Neural progenitor cell (in vitro differentiated cells): ENCODE measurements around the gene UNC13C. TPM values are rescaled to one million over a fixed set of nuclear protein-coding genes. Genes with fewer than 3 reads are reported as not detected.

Experiments used
- DNase-seq: peaks from one replicate; pipeline ENCODE4 v3.0.0-alpha.2; 2016; ENCODE audit warnings: low spot score
- H2AFZ ChIP-seq: fragments of 200-600 bp; sonication (generic); replicated peaks from 2 replicates; pipeline ENCODE4 v1.6.1; 2016; ENCODE audit warnings: antibody characterized with exemption
- H3F3A ChIP-seq: fragments of 200-600 bp; sonication (generic); 2 replicates; pipeline ENCODE4 v1.6.1; 2016; ENCODE audit warnings: antibody characterized with exemption, low read depth
- H3K27ac ChIP-seq: fragments of 200-600 bp; sonication (generic); 2 replicates; pipeline ENCODE4 v1.5.1; 2016; ENCODE audit warnings: mild to moderate bottlenecking
- H3K27me3 ChIP-seq: fragments of 200-600 bp; sonication (generic); 2 replicates; pipeline ENCODE4 v1.6.1; 2016; ENCODE audit warnings: mild to moderate bottlenecking, moderate library complexity
- H3K36me3 ChIP-seq: fragments of 200-600 bp; sonication (generic); 2 replicates; pipeline ENCODE4 v1.5.1; 2016
- H3K4me1 ChIP-seq: fragments of 200-600 bp; sonication (generic); 2 replicates; pipeline ENCODE4 v1.6.1; 2016; ENCODE audit warnings: mixed run types
- H3K4me2 ChIP-seq: fragments of 200-600 bp; sonication (generic); 2 replicates; pipeline ENCODE4 v1.6.1; 2016
- H3K4me3 ChIP-seq: fragments of 200-600 bp; sonication (generic); 2 replicates; pipeline ENCODE4 v1.5.1; 2016
- H3K79me2 ChIP-seq: fragments of 200-600 bp; sonication (generic); 2 replicates; pipeline ENCODE4 v1.6.1; 2016; ENCODE audit warnings: low read depth
- H3K9ac ChIP-seq: fragments of 200-600 bp; sonication (generic); 2 replicates; pipeline ENCODE4 v1.6.1; 2016
- H3K9me3 ChIP-seq: fragments of 200-600 bp; sonication (generic); 2 replicates; pipeline ENCODE4 v1.5.1; 2016; ENCODE audit warnings: low read depth
- H4K20me1 ChIP-seq: fragments of 200-600 bp; sonication (generic); 2 replicates; pipeline ENCODE4 v1.6.1; 2016; ENCODE audit warnings: low read depth
- H3K27ac Mint-ChIP-seq: 3 replicates; pipeline ENCODE4 v1.8.0; 2021; ENCODE audit warnings: mixed read lengths
- H3K27me3 Mint-ChIP-seq: 2 replicates; pipeline ENCODE4 v1.8.0; 2022; ENCODE audit warnings: low read depth, mild to moderate bottlenecking, inconsistent platforms, moderate library complexity, mixed read lengths; ENCODE audit not compliant: insufficient read depth
- H3K36me3 Mint-ChIP-seq: 3 replicates; pipeline ENCODE4 v1.8.0; 2021; ENCODE audit warnings: mixed read lengths
- H3K4me1 Mint-ChIP-seq: 3 replicates; pipeline ENCODE4 v1.8.0; 2021; ENCODE audit warnings: mixed read lengths
- H3K4me3 Mint-ChIP-seq: 3 replicates; pipeline ENCODE4 v1.8.0; 2021; ENCODE audit warnings: mild to moderate bottlenecking, moderate library complexity, mixed read lengths
- H3K9me3 Mint-ChIP-seq: 3 replicates; pipeline ENCODE4 v1.8.0; 2020; ENCODE audit warnings: mixed read lengths
- CTCF ChIP-seq: fragments of 200-600 bp; sonication (generic); IDR thresholded peaks from 2 replicates; pipeline ENCODE4 v1.5.1; 2017; ENCODE audit warnings: antibody characterized with exemption, mild to moderate bottlenecking
- EZH2 ChIP-seq: fragments of 200-600 bp; sonication (generic); IDR thresholded peaks from 2 replicates; pipeline ENCODE4 v1.6.1; 2017; ENCODE audit warnings: antibody characterized with exemption, mild to moderate bottlenecking, moderate library complexity
- EZH2phosphoT487 ChIP-seq: fragments of 200-600 bp; sonication (generic); IDR thresholded peaks from 2 replicates; pipeline ENCODE4 v1.6.1; 2017; ENCODE audit warnings: antibody characterized with exemption
- total RNA-seq: library from RNA; depleted of rRNA; stranded (reverse); fragments of >200 nt; gene quantifications from 2 replicates; pipeline ENCODE4 v1.2.3, GENCODE V29; 2015; ENCODE audit warnings: low replicate concordance

The UNC13C gene
- total RNA-seq, 1 donor from 2014 or later, result not detected

GRCh38 chr15:54033869-54034458 lies 55.7 kb downstream of the UNC13C start:
- Histone ChIP-seq H3K36me3 (no peaks in the 10 kb centered on the region), H3K4me1 (no peaks in the 10 kb centered on the region), H3K9me3 (peaks cover 4% of the 10 kb centered on the region), H3F3A (no peaks in the 10 kb centered on the region), H3K9ac (no peak overlapping the region), H3K4me3 (no peak overlapping the region), H2AFZ (no peak overlapping the region), H3K27ac (no peak overlapping the region), H3K27me3 (no peaks in the 10 kb centered on the region), H3K4me2 (no peak overlapping the region), H3K79me2 (no peaks in the 10 kb centered on the region), H4K20me1 (no peaks in the 10 kb centered on the region)
- peaks cover 17% of the 10 kb centered on the region for H3K4me1 Mint-ChIP-seq
- no peaks in the 10 kb centered on the region for H3K9me3 Mint-ChIP-seq
- no peak overlapping the region for H3K27ac Mint-ChIP-seq
- no peak for DNase-seq
- H3K4me3 Mint-ChIP-seq, result no peak overlapping the region
- H3K27me3 Mint-ChIP-seq, result no peaks in the 10 kb centered on the region
- TF ChIP-seq EZH2phosphoT487, result no peak
- H3K36me3 Mint-ChIP-seq, result no peaks in the 10 kb centered on the region

- TF ChIP-seq EZH2phosphoT487, result no peak
- no peak for TF ChIP-seq CTCF
- TF ChIP-seq EZH2, result no peak
Observed at GRCh38 chr15:54035616-54036015, 57.4 kb downstream of the UNC13C start.

GRCh38 chr15:54045397-54045796 lies 67.2 kb downstream of the UNC13C start:
- no peak for DNase-seq
- H3K4me3 Mint-ChIP-seq, result no peak overlapping the region
- no peak overlapping the region for H3K4me3 ChIP-seq
- H3K4me1 Mint-ChIP-seq, result no peaks in the 10 kb centered on the region
- no peak overlapping the region for H3K27ac ChIP-seq
- H3K27ac Mint-ChIP-seq, result no peak overlapping the region
- no peaks in the 10 kb centered on the region for H3K27me3 ChIP-seq
- no peak overlapping the region for H3K9ac ChIP-seq
- H3K4me1 ChIP-seq, result no peaks in the 10 kb centered on the region
- H3K36me3 Mint-ChIP-seq, result no peaks in the 10 kb centered on the region
- no peak overlapping the region for H3K4me2 ChIP-seq
- H3K36me3 ChIP-seq, result no peaks in the 10 kb centered on the region
- peaks cover 18% of the 10 kb centered on the region for H3K9me3 ChIP-seq
- H3K79me2 ChIP-seq, result no peaks in the 10 kb centered on the region
- no peaks in the 10 kb centered on the region for H4K20me1 ChIP-seq
- H3K27me3 Mint-ChIP-seq, result no peaks in the 10 kb centered on the region
- no peaks in the 10 kb centered on the region for H3K9me3 Mint-ChIP-seq
- no peak overlapping the region for H2AFZ ChIP-seq
- H3F3A ChIP-seq, result no peaks in the 10 kb centered on the region
- TF ChIP-seq EZH2 (no peak), EZH2phosphoT487 (no peak), CTCF (no peak)

More at GRCh38 chr15:54035616-54036015, 57.4 kb downstream of the UNC13C start:
- Mint-ChIP-seq H3K4me3 (no peak overlapping the region), H3K36me3 (no peaks in the 10 kb centered on the region), H3K9me3 (no peaks in the 10 kb centered on the region), H3K27ac (no peak overlapping the region), H3K4me1 (peaks cover 17% of the 10 kb centered on the region), H3K27me3 (no peaks in the 10 kb centered on the region)
- Histone ChIP-seq H3K9ac (no peak overlapping the region), H3K79me2 (no peaks in the 10 kb centered on the region), H3K27ac (no peak overlapping the region), H3K4me3 (no peak overlapping the region), H3K4me1 (no peaks in the 10 kb centered on the region), H3K4me2 (no peak overlapping the region), H3K36me3 (no peaks in the 10 kb centered on the region), H3K9me3 (peaks cover 4% of the 10 kb centered on the region), H3F3A (no peaks in the 10 kb centered on the region), H2AFZ (no peak overlapping the region), H4K20me1 (no peaks in the 10 kb centered on the region), H3K27me3 (no peaks in the 10 kb centered on the region)
- DNase-seq, result no peak

GRCh38 chr15:54046093-54046492 lies 67.9 kb downstream of the UNC13C start:
- no peaks in the 10 kb centered on the region for H3K4me1 ChIP-seq
- H3K9me3 Mint-ChIP-seq, result no peaks in the 10 kb centered on the region
- H3K4me1 Mint-ChIP-seq, result no peaks in the 10 kb centered on the region
- H3K9ac ChIP-seq, result no peak overlapping the region
- H3K27ac Mint-ChIP-seq, result no peak overlapping the region
- TF ChIP-seq CTCF, result no peak
- no peak for TF ChIP-seq EZH2phosphoT487
- TF ChIP-seq EZH2, result no peak
- no peaks in the 10 kb centered on the region for H3K79me2 ChIP-seq
- no peaks in the 10 kb centered on the region for H3K27me3 ChIP-seq
- H3K9me3 ChIP-seq, result peaks cover 18% of the 10 kb centered on the region
- H3K27ac ChIP-seq, result no peak overlapping the region
- H3K4me2 ChIP-seq, result no peak overlapping the region
- H3K27me3 Mint-ChIP-seq, result no peaks in the 10 kb centered on the region
- no peak overlapping the region for H3K4me3 Mint-ChIP-seq
- H2AFZ ChIP-seq, result no peak overlapping the region
- H3K4me3 ChIP-seq, result no peak overlapping the region
- H3F3A ChIP-seq, result no peaks in the 10 kb centered on the region
- no peaks in the 10 kb centered on the region for H3K36me3 ChIP-seq
- H4K20me1 ChIP-seq, result no peaks in the 10 kb centered on the region
- no peak for DNase-seq
- H3K36me3 Mint-ChIP-seq, result no peaks in the 10 kb centered on the region
